ENCODE results near the gene ZNF117. TPM values are rescaled to one million over a fixed set of nuclear protein-coding genes. Genes with fewer than 3 reads are reported as not detected.

Gene ZNF117
- total and polyA plus RNA-seq, 9 of the 15 experiments (the other 6 are each of a cell fraction or from before 2014, with no cell fraction given): 2.5 to 18.9 (median 14.1) TPM

- TF ChIP-seq TBP (optimal IDR thresholded peaks at IDR 0.05; ENCODE audit: low read depth, low read length) (peak; percentile 54), CBFB (CRISPR knock-in tag; IDR thresholded peaks at IDR 0.05) (no peak), U2AF2 (optimal IDR thresholded peaks at IDR 0.05; ENCODE audit: low read depth, low read length) (no peak), POLR2A (conservative IDR thresholded peaks at IDR 0.05) (peak; percentile 75), THAP12 (CRISPR knock-in tag; IDR thresholded peaks at IDR 0.05) (peak; percentile 59; the same call in 1 of the 2 replicates), JUND (IDR thresholded peaks at IDR 0.05; ENCODE audit: borderline replicate concordance, low read depth, low read length) (no peak), JUND (tag; IDR thresholded peaks at IDR 0.05; ENCODE audit: borderline replicate concordance, low read depth, low read length) (no peak), ZBTB1 (CRISPR knock-in tag; IDR thresholded peaks at IDR 0.05; ENCODE audit: borderline replicate concordance, low read depth) (0 out of 2 replicates have a peak, but pooled peaks have one; percentile 25), HDAC6 (IDR thresholded peaks at IDR 0.05; ENCODE audit: low read depth, low read length) (no peak), ELF1 (tag; IDR thresholded peaks at IDR 0.05) (no peak), TAF9B (IDR thresholded peaks at IDR 0.05; ENCODE audit: partially characterized antibody) (peak; percentile 42), HCFC1 (IDR thresholded peaks at IDR 0.05; ENCODE audit: low read depth, low read length) (no peak; the same call in 1 of the 2 replicates)
Observed at GRCh38 chr7:65037740-65038688, 47.2 kb upstream of the ZNF117 start (continued).

Measured in K562 (cell line).